HG03095 (cell line): ENCODE measurements around the gene ANKRD35.
"Not testable (repeated sequence)": the region's sequence is repeated elsewhere in the genome, so short reads cannot be mapped to it uniquely, and the experiment has no call there.

Experiments used
- ATAC-seq: cut with Tn5 transposase; IDR thresholded peaks from one replicate; pipeline ENCODE4 v1.9.1; 2021; ENCODE audit warnings: moderate library complexity; ENCODE audit not compliant: unreplicated experiment

Gene ANKRD35

DNA sequence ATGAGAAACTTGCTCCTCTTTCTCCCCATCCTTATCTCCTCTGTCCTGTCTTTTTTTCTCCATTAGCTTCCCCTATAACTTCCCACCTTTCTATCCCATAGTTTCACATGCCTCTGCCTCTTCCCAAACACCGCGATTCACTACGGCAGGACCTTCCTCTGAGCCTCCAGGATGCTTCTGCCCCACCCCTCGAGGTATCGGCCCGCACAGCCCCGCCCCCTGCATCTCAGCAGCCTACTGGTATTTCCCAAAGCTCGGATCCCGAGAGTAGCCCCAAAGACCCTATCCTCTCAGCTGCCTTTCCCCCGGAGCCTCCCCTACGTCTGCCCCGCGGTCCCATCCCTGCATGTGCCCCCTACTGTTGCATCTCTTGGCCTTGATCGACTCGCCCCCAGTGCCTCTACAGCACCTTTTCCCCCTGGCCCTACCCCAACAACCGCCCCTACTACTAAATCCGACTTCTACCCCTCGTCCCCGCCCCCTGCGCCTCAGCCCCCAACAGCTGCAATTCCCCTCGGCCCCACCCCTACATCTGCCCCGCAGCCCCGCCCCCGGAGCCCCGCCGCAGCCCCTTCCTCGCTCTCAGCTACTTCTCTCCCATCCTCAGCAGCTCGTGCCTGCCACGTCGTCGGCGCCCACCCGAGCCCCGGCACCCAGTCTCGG, 27.3 kb downstream of the ANKRD35 start:
- ATAC-seq, result peak; percentile 3

DNA sequence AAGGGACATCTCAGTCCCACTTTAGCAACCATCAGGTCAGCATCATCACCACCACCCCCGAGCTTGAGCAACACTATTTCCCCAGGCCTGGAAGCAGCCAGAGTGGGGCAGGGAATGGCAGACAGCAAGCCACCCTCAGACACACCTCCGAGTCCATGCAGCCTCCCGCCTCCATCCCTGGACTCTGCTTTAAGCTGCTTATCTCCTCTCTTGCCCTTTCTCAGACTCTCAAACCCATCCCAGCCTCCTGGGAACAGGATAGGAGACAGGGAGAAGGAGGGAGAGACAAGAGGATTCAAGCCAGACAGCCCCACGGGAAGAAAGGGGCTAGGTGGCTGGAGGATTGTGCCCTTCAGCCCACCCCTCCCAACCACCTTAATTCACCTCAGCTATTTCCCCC, 28.5 kb downstream of the ANKRD35 start:
- ATAC-seq, result no peak

DNA sequence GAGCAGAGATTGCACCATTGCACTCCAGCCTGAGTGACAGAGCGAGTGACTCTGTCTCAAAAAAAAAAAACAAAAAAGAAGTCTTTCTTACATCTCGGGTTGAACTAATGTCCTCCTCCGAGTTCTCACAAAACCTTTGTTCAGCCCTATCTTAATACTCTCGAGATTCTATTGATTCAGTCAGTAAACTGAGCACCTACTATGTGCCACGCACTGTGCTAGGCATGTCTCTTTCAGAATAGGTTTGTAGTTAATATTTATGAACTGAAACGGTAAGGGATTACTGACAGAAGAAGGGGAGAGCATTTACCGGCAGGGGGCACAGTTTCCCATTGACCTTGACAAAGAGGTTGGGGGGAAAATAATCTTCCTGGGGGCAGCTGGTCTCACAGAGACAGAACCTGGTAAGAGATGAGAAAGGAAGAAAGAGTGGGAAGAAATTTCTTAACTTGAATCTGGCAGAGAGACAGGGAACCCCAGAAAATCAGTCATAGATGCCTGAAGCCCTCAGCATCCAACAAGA, 30.2 kb downstream of the ANKRD35 start:
- no peak for ATAC-seq

GRCh38 chr1:145849356-145850160, 36.1 kb downstream of the ANKRD35 start:
- ATAC-seq, result no peak

DNA sequence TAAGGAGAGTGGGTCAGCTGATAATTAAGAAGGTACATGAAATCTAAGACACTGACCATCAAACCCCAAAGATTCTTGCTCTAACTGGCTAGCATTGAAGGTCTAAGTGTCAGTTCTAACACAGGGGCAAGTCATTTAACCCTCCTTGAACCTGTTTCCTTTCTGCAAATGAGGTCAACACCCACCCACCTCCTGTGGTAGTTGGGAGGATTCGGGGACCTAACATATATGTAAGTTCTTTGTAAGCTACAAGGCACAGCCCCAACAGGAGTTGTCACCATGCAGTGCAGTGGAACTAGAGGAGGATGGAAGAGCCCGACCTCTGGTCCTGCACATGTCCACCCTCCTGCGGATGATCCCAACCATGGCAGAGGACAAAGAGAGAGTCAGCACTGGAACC, 37.8 kb downstream of the ANKRD35 start:
- no peak for ATAC-seq

DNA sequence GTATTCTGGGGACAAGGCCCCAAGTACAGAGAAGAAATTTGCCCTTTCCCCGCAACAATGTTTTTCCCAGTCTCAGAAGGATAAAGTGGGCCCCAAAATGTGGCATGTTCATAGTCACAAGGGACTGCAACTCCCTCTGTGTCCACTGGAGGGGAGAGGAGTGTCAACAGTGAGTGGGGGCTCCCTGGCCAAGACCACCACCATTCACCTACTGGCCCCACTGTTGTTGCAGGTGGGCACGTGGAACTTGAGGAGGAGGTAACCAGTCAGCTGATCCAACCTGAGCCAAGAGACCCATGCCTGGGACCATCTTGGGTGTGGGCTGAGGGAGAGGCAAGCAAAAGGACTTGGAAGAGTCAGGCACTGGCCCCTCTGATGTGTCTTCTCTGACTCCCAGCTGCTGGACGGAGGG, 39.5 kb downstream of the ANKRD35 start:
- no peak for ATAC-seq

DNA sequence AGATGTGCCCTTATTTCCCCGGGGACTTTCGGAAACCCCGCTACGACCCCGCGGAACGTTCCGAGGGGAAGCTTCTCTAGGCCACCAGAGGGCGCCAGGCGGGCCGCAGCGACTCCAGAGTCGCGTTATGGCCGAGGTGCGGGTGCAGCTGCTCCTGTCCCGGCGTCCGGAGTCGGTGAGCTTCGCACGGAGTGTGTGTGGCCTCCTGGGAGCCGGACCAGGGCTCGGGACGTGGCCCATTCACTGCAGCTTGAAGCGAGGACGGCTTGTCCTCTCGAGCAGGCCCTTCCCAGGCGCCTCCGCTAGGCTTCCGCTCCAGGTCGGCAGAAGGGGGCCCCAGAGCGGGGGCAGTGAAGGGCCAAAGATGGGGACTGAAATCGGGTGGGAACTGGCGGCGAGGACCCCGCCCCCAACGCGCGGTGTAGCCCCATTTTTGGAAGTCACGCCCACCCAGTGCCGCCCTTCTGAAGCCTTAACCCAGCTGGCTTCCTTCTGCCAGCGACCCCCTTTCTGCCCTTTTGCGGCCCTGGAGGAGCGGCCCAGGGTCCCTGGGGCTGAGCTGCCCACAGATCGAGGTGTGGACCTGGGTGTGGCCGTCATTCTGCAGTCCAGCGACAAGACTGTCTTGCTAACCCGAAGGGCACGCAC, 40.0 kb downstream of the ANKRD35 start, which contains the start of gene NUDT17:
Gene NUDT17 (plus strand): TSS at position 117 of the 648 bp plus-strand sequence. CDS start 11 bp downstream, at position 128.
- ATAC-seq, result peak; percentile 56

- ATAC-seq, result peak; percentile 64
Measured at GRCh38 chr1:145845144-145845513, 40.5 kb downstream of the ANKRD35 start.

DNA sequence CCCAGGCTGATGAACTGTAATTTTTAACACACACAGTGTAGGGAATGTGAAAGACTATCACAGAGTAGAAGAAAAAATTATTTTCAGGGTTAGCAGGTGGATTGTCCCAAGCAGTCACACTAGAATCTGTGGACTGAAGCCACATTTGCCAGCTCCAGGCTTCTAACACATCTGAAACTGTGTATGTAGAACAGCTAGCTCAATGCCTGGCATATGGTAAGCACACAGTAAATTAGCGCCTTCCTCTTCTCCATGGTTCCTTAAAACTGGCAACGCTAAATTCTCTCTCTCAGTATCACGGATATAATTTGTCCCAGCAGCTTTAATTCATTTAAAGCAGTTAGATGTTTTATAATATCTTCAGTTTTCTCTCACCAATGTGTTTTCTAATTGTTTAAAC, 42.6 kb downstream of the ANKRD35 start:
- ATAC-seq, result no peak

DNA sequence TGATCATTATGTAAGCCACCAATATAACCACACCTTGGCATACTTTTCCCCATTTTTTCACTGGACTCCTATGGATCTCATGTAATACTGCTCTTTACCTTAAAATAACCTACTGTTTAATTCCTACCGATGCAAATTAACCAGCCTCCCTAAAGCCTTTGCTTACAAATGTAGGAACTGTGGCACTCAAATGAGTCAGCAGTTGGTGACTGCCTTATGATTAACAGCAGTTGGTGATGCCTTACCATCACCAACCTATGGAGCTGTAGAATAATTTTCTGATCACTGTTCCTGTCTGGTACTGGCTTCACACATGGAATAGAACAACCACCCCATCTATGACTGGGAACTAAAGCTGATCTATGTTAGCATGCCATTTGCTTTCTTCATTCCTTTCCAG, 48.0 kb downstream of the ANKRD35 start:
- ATAC-seq, result no peak

- ATAC-seq, result not testable (repeated sequence)
Measured at GRCh38 chr1:145830810-145831209, 54.9 kb downstream of the ANKRD35 start.

DNA sequence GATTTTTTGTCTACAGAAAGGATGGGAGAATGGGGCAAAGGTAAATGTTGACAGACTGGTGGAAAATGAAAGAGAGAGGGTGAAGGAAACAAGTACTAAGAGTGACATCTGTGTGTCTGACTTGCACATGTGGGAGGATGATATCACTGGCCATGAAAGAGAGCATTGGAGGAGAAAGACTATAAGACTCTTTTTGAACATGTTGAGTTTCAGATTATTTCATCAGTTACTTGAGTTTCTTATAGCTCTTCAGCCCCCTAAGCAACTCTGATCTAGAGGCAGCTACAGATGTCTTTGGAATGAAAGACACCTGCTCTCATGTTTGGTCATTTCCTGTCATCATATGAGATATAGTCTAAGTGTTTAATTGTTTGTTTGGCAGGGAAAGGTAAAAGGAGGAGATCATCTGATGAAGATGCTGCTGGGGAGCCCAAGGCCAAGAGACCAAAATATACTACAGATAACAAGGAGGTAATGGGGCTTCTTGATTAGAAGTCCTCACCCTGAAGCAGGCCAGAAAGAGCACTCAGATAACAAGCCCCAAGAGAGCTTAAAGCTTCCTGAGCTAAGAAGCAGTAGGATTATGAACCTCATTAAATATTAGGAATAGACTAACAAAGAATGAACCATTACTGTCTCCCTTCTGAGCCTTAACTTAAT, 57.2 kb downstream of the ANKRD35 start:
- no peak for ATAC-seq

DNA sequence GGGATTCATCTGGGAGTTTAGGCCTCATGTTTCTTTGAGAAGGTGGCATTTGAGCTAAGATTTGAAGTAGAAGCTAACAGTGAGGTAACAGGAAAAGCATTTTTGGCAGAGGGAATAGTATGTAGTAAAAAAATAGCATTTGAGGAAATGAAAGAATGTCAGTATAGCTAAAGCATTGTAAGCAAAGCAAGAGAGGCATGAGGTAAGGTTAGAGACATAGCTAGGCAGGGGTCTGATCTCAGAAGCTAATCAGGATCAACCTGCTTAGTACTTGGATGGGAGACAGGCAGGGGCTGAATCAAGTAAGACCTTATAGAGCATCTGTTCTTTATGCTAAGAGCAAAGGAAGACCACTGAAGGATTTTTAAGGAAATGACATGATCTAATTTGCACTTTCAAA, 57.7 kb downstream of the ANKRD35 start:
- ATAC-seq, result no peak

DNA sequence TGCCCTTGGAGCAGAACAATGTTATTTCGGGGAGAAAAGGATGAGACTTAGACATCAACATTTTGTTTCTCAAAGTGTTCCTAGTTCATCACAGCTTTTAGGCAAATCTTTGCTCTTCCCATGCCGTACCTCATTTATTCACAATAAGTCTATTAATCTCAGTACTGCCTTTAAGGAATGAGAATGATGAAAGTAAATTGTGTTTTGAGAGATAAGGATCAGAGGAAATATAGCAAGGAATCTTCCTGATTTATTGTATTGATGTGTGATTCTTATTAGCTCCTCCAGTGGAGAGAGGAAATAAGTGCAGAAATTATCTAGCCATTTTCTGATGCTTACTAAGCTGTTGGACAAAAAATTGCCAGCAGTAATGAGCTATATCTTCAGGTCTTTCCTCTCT, 59.6 kb downstream of the ANKRD35 start:
- ATAC-seq, result no peak

GRCh38 chr1:145824499-145824842, 61.2 kb downstream of the ANKRD35 start:
- ATAC-seq, result no peak

GRCh38 chr1:145823565-145824498, 61.8 kb downstream of the ANKRD35 start, which contains the start of the genes POLR3C and RNF115:
Gene POLR3C (plus strand): TSS chr1:145824200. CDS start chr1:145825777, 1,577 bp downstream.
Gene RNF115 (minus strand): TSS chr1:145824095. CDS start chr1:145823873, 222 bp downstream.
- ATAC-seq, result peak; percentile 64

DNA sequence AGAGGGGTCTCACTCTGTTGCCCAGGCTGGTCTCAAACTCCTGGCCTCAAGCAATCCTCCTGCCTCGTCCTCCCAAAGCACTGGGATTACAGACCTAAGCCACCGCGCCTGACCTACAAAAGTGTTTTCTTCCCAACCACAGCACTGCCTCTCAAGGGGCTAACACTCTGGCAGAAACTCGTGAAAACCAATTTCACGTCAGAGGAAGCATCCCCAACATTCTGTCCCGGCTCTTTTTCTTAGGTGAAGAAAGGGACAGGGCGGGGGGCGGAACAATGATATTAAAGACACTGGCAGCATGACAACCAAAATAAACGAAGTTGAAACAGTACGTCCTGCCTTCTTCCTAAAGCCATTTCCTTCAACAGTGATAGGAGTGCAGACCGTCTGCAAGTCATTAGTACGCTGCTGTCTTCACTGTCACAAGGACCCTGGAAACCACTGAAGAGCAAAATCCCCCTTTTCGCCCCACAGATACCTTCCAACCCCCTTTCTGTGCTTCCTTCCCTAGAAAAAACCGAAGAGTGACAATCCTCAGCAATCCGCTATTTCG, 62.8 kb downstream of the ANKRD35 start:
- ATAC-seq, result not testable (repeated sequence)

GRCh38 chr1:145818095-145818494, 67.6 kb downstream of the ANKRD35 start:
- ATAC-seq, result not testable (repeated sequence)
